ENCODE measurements around the gene PFKFB3.

- TF ChIP-seq CTCF (IDR thresholded peaks at IDR 0.05) (no peak), POLR2A (IDR thresholded peaks at IDR 0.05) (no peak)
These were observed 70.6 kb downstream of the PFKFB3 start for GRCh38 chr10:6273351-6273750.
